Measurements from ENCODE around the gene TNS3. TPM values are rescaled to one million over a fixed set of nuclear protein-coding genes. Genes with fewer than 3 reads are reported as not detected.
"Not testable (repeated sequence)": the region's sequence is repeated elsewhere in the genome, so short reads cannot be mapped to it uniquely, and the experiment has no call there.

Gene TNS3
- total RNA-seq, 1 experiment from 2014 or later: 143 TPM

DNA sequence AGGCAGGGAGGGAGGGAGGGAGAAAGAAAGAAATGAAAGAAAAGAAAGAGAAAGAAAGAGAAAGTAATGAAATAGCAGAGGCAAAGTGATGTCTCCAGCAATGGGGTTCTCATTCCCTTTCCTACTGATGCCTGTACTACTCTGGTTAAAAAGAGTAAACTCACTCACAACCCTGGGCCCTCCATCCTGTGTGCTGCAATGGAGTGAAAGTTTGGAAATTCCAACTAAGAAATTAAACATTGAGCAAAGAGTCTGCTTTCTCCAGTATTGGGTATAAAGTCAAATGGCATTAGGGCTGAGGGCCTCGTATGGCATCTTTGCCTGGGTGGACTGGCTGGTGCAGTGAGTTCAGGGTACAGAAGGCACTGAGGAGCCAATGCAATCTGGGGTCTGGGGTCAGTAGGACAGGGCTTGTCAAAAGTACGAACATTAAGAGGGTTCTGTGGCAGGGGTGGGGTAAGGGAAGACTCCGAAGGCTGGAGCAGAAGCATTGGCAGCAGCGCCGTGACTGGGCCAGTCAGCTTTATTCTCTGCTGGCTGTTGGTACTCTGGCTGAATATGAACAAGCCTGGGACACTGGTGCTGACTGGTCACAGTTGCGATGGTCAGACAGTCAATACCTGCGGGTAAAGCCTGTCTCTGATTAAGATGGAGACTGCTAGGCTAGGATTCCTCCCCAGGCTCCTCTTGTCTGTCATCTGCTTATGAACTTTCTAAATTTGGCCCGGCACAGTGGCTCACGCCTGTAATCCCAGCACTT lies 24.1 kb upstream of the TNS3 start:
- peaks cover 77% of the 10 kb centered on the region for H3K4me1 ChIP-seq (replicated peaks; ENCODE audit: insufficient read depth)
- H3K4me2 ChIP-seq: peak overlapping the region; percentile 37; the same call in 1 of the 2 replicates
- intact Hi-C loops (cut with micrococcal nuclease; ENCODE audit: unreplicated experiment): loop anchor here (1.0 to 2.0 kb wide), 10 partner anchors 18 to 213 kb away; no protein-coding TSS in a partner anchor
- H3K9me3 ChIP-seq (ENCODE audit: insufficient read depth, low read depth): peaks cover 4% of the 10 kb centered on the region; the same call in 1 of the 2 replicates
- BruUV-seq (replicated peaks): no TSS peak
- no peak overlapping the region for H2AFZ ChIP-seq
- ChIA-PET POLR2A (ENCODE audit: unreplicated experiment) (no interaction called here), CTCF (interaction anchor here (0.6 to 1.2 kb wide), 2 partner anchors 19 to 313 kb away, joined by 4 to 7 read pairs; no protein-coding TSS in a partner anchor)
- H3K9me2 ChIP-seq (ENCODE audit: insufficient read depth): no peaks in the 10 kb centered on the region
- no peak overlapping the region for H3K4me3 ChIP-seq
- TF ChIP-seq EZH2 (IDR thresholded peaks at IDR 0.05; ENCODE audit: low read depth): no peak
- TF ChIP-seq, protein P1, sequence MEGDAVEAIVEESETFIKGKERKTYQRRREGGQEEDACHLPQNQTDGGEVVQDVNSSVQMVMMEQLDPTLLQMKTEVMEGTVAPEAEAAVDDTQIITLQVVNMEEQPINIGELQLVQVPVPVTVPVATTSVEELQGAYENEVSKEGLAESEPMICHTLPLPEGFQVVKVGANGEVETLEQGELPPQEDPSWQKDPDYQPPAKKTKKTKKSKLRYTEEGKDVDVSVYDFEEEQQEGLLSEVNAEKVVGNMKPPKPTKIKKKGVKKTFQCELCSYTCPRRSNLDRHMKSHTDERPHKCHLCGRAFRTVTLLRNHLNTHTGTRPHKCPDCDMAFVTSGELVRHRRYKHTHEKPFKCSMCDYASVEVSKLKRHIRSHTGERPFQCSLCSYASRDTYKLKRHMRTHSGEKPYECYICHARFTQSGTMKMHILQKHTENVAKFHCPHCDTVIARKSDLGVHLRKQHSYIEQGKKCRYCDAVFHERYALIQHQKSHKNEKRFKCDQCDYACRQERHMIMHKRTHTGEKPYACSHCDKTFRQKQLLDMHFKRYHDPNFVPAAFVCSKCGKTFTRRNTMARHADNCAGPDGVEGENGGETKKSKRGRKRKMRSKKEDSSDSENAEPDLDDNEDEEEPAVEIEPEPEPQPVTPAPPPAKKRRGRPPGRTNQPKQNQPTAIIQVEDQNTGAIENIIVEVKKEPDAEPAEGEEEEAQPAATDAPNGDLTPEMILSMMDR (conservative IDR thresholded peaks at IDR 0.05): no peak
- no peaks in the 10 kb centered on the region for H3K27me3 ChIP-seq (ENCODE audit: insufficient read depth, low read depth)
- H3K79me2 ChIP-seq (ENCODE audit: low read depth): peaks cover 8% of the 10 kb centered on the region
- no peaks in the 10 kb centered on the region for H4K20me1 ChIP-seq (ENCODE audit: insufficient read depth)
- peaks cover 61% of the 10 kb centered on the region for H3F3A ChIP-seq (ENCODE audit: insufficient read depth, low read depth)
- DNase-seq: no peak
- H3K27ac ChIP-seq: peak overlapping the region; percentile 98
- H3K36me3 ChIP-seq (ENCODE audit: low read depth): no peaks in the 10 kb centered on the region

GRCh38 chr7:47604496-47604890 lies 22.6 kb upstream of the TNS3 start:
- BruUV-seq (replicated peaks): TSS peak; percentile 67
- no peak for TF ChIP-seq EZH2 (IDR thresholded peaks at IDR 0.05; ENCODE audit: low read depth)
- TF ChIP-seq, protein P1 (conservative IDR thresholded peaks at IDR 0.05): no peak
- CTCF ChIA-PET: interaction anchor here (0.9 to 1.2 kb wide), 2 partner anchors 18 to 29 kb away, joined by 4 to 7 read pairs; no protein-coding TSS in a partner anchor
- POLR2A ChIA-PET (ENCODE audit: unreplicated experiment): interaction anchor here (0.6 to 1.0 kb wide), 2 partner anchors 38 to 89 kb away, joined by 11 to 13 read pairs; no protein-coding TSS in a partner anchor
- H3K36me3 ChIP-seq (ENCODE audit: low read depth): no peaks in the 10 kb centered on the region
- peaks cover 76% of the 10 kb centered on the region for H3F3A ChIP-seq (ENCODE audit: insufficient read depth, low read depth)
- no peak for DNase-seq
- no peaks in the 10 kb centered on the region for H4K20me1 ChIP-seq (ENCODE audit: insufficient read depth)
- no peaks in the 10 kb centered on the region for H3K27me3 ChIP-seq (ENCODE audit: insufficient read depth, low read depth)
- peaks cover 4% of the 10 kb centered on the region; the same call in 1 of the 2 replicates for H3K9me3 ChIP-seq (ENCODE audit: insufficient read depth, low read depth)
- peak overlapping the region; percentile 76 for H3K4me2 ChIP-seq
- peaks cover 82% of the 10 kb centered on the region for H3K4me1 ChIP-seq (replicated peaks; ENCODE audit: insufficient read depth)
- H3K9me2 ChIP-seq (ENCODE audit: insufficient read depth): no peaks in the 10 kb centered on the region
- no peak overlapping the region; the same call in 1 of the 2 replicates for H2AFZ ChIP-seq
- H3K4me3 ChIP-seq: peak overlapping the region; percentile 31; the same call in 1 of the 2 replicates
- peak overlapping the region; percentile 98 for H3K27ac ChIP-seq
- H3K79me2 ChIP-seq (ENCODE audit: low read depth): peaks cover 8% of the 10 kb centered on the region
- intact Hi-C loops (cut with micrococcal nuclease; ENCODE audit: unreplicated experiment): loop anchor here (2.0 to 5.0 kb wide), 4 partner anchors 30 to 72 kb away; no protein-coding TSS in a partner anchor

- H2AFZ ChIP-seq; BruUV-seq (replicated peaks); H3K9me3 ChIP-seq (ENCODE audit: insufficient read depth, low read depth); H4K20me1 ChIP-seq (ENCODE audit: insufficient read depth); H3K79me2 ChIP-seq (ENCODE audit: low read depth); H3K27me3 ChIP-seq (ENCODE audit: insufficient read depth, low read depth); DNase-seq; H3K36me3 ChIP-seq (ENCODE audit: low read depth); H3K9me2 ChIP-seq (ENCODE audit: insufficient read depth): not testable (repeated sequence)
- peak overlapping the region; percentile 76 for H3K4me2 ChIP-seq
- H3F3A ChIP-seq (ENCODE audit: insufficient read depth, low read depth): peaks cover 83% of the 10 kb centered on the region
- ChIA-PET CTCF (interaction anchor here (0.8 kb wide), 1 partner anchor 19 kb away, joined by 3 read pairs; no protein-coding TSS in a partner anchor), POLR2A (ENCODE audit: unreplicated experiment) (interaction anchor here (0.6 kb wide), 1 partner anchor 39 kb away, joined by 11 read pairs; no protein-coding TSS in a partner anchor)
- H3K4me1 ChIP-seq (replicated peaks; ENCODE audit: insufficient read depth): peaks cover 91% of the 10 kb centered on the region
- H3K4me3 ChIP-seq: peak overlapping the region; percentile 31; the same call in 1 of the 2 replicates
- intact Hi-C loops (cut with micrococcal nuclease; ENCODE audit: unreplicated experiment): loop anchor here (2.0 to 5.0 kb wide), 4 partner anchors 31 to 73 kb away; no protein-coding TSS in a partner anchor
- peak overlapping the region; percentile 98 for H3K27ac ChIP-seq
These were observed 21.8 kb upstream of the TNS3 start for GRCh38 chr7:47603514-47604255.
